PC-3 (cell line): ENCODE results near the gene SLAMF6. TPM values are rescaled to one million over a fixed set of nuclear protein-coding genes. Genes with fewer than 3 reads are reported as not detected.

ENCODE experiments used
- ATAC-seq: fragments of 200-7000 bp; cut with Tn5 transposase; 2 replicates; pipeline ENCODE4 v1.9.1; 2020; ENCODE audit warnings: mild to moderate bottlenecking, moderate library complexity
- BruUV-seq: library from RNA; stranded (reverse); fragments of 400-500 nt; replicated peaks from 2 replicates; lab custom pipeline; 2021; lab: Mats Ljungman, UMichigan
- CTCF ChIA-PET: fragments of 300-600 bp; sonication (Branson Sonifier 250); formaldehyde crosslinking; loops from one replicate; lab custom pipeline; 2022; ENCODE audit warnings: antibody characterized with exemption; lab: Charles Lee
- POLR2A ChIA-PET: fragments of 300-600 bp; sonication (Branson Sonifier 250); formaldehyde crosslinking; loops from one replicate; lab custom pipeline; 2022; ENCODE audit warnings: antibody characterized with exemption; ENCODE audit not compliant: unreplicated experiment; lab: Charles Lee
- DNase-seq: peaks from one replicate; pipeline ENCODE4 v3.0.0-alpha.2; 2015
- H2AFZ ChIP-seq: fragments of 300-600 bp; sonication (generic); 2 replicates; pipeline ENCODE4 v1.6.0; 2016; ENCODE audit warnings: antibody characterized with exemption, low read length
- H3F3A ChIP-seq: fragments of 300-600 bp; sonication (generic); one replicate; pipeline ENCODE4 v1.6.0; 2017; ENCODE audit warnings: antibody characterized with exemption, low read length, control low read depth, mild to moderate bottlenecking; ENCODE audit not compliant: unreplicated experiment
- H3K27ac ChIP-seq: fragments of 300-600 bp; sonication (generic); 2 replicates; pipeline ENCODE4 v1.5.1; 2016; ENCODE audit warnings: mild to moderate bottlenecking, low read length
- H3K27me3 ChIP-seq: fragments of 300-600 bp; sonication (generic); 2 replicates; pipeline ENCODE4 v1.6.1; 2016; ENCODE audit warnings: low read length, mixed read lengths
- H3K36me3 ChIP-seq: fragments of 300-600 bp; sonication (generic); 2 replicates; pipeline ENCODE4 v1.6.1; 2016; ENCODE audit warnings: low read depth, mixed run types, low read length, mixed read lengths
- H3K4me1 ChIP-seq: fragments of 300-600 bp; sonication (generic); 2 replicates; pipeline ENCODE4 v1.5.1; 2016; ENCODE audit warnings: low read length; ENCODE audit not compliant: insufficient read depth
- H3K4me2 ChIP-seq: fragments of 300-600 bp; sonication (generic); 2 replicates; pipeline ENCODE4 v1.6.0; 2016; ENCODE audit warnings: low read length
- H3K4me3 ChIP-seq: fragments of 300-600 bp; sonication (generic); 2 replicates; pipeline ENCODE4 v1.5.1; 2016; ENCODE audit warnings: mild to moderate bottlenecking, low read length, mixed read lengths
- H3K79me2 ChIP-seq: fragments of 300-600 bp; sonication (generic); 2 replicates; pipeline ENCODE4 v1.6.1; 2017; ENCODE audit warnings: low read length, mixed read lengths
- H3K9ac ChIP-seq: fragments of 300-600 bp; sonication (generic); 2 replicates; pipeline ENCODE4 v1.6.0; 2016; ENCODE audit warnings: mild to moderate bottlenecking, low read length
- H3K9me2 ChIP-seq: fragments of 300-600 bp; sonication (generic); replicated peaks from 2 replicates; pipeline ENCODE4 v1.6.1; 2016; ENCODE audit warnings: mixed run types, low read length, mixed read lengths
- H3K9me3 ChIP-seq: fragments of 300-600 bp; sonication (generic); 2 replicates; pipeline ENCODE4 v1.6.1; 2016; ENCODE audit warnings: low read length, mixed read lengths
- H4K20me1 ChIP-seq: fragments of 300-600 bp; sonication (generic); 2 replicates; pipeline ENCODE4 v1.6.1; 2016; ENCODE audit warnings: low read length, mixed read lengths
- EZH2 ChIP-seq: fragments of 300-600 bp; sonication (generic); IDR thresholded peaks from one replicate; pipeline ENCODE4 v1.6.1; 2017; ENCODE audit warnings: antibody characterized with exemption, mild to moderate bottlenecking, low read length; ENCODE audit not compliant: unreplicated experiment
- EZH2phosphoT487 ChIP-seq: fragments of 300-600 bp; sonication (generic); IDR thresholded peaks from 2 replicates; pipeline ENCODE4 v1.6.1; 2018; ENCODE audit warnings: mild to moderate bottlenecking, antibody characterized with exemption, low read length, borderline replicate concordance
- intact Hi-C: fragments of 100-400 bp; cut with micrococcal nuclease; formaldehyde crosslinking; loops from 2 replicates; pipeline ENCODE4 v1.9.0; 2023
- total RNA-seq: library from RNA; depleted of rRNA; stranded (reverse); fragments of >200 nt; gene quantifications from 2 replicates; pipeline ENCODE4 v1.2.3, GENCODE V29; 2014
- TF ChIP-seq, protein P1 (sequence below): fragments of 300-600 bp; sonication (generic); conservative IDR thresholded peaks from 2 replicates; pipeline ENCODE4 v1.5.1; 2017; ENCODE audit warnings: antibody characterized with exemption, low read depth, mild to moderate bottlenecking, low read length

Gene SLAMF6
- total RNA-seq, 1 experiment from 2014 or later, result not detected

DNA sequence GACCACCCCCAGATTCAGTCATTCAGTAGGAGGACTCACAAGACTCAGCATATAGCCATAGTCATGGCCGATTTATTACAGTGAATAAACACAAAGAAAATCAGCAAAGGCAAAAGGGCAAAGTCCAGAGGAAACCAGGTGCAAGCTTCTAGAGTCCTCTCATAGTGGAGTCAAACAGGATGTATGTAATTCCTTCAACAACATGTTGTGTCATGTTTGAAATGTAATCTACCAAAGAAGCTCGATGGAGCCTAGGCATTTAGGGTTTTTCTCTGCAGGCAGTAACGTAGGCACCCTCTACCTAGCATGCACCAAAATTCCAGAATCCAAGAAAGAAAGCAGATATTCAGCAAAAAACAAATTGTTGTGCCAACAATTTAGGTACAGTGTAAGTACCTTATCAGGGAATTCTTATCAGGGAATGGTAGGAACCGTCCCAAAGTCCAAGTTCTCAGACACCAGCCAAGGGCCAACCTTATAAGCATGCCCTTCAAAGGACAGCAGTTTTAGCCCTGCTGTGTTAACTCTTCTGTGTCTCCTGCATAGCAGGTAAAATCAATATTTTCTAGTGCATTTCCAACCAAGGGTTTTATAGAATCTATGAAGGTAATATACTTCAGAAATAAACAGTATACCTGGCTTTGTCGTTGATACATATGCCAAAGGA lies 16.1 kb upstream of the SLAMF6 start:
- Histone ChIP-seq H3K4me2 (no peak overlapping the region), H3K9me3 (peaks cover 7% of the 10 kb centered on the region; the same call in 1 of the 2 replicates), H3K9ac (no peak overlapping the region), H4K20me1 (no peaks in the 10 kb centered on the region), H3K9me2 (no peaks in the 10 kb centered on the region), H3K36me3 (no peaks in the 10 kb centered on the region), H3K4me3 (no peak overlapping the region), H3K27ac (no peak overlapping the region), H3K4me1 (no peaks in the 10 kb centered on the region), H3F3A (no peaks in the 10 kb centered on the region), H3K27me3 (peaks cover 40% of the 10 kb centered on the region), H3K79me2 (no peaks in the 10 kb centered on the region), H2AFZ (no peak overlapping the region)
- POLR2A ChIA-PET, result no interaction called here
- DNase-seq (no peak), ATAC-seq (no peak)
- intact Hi-C loops, result no loop called here
- CTCF ChIA-PET, result no interaction called here
- TF ChIP-seq EZH2phosphoT487, result no peak
- TF ChIP-seq EZH2, result no peak
- TF ChIP-seq, protein P1, sequence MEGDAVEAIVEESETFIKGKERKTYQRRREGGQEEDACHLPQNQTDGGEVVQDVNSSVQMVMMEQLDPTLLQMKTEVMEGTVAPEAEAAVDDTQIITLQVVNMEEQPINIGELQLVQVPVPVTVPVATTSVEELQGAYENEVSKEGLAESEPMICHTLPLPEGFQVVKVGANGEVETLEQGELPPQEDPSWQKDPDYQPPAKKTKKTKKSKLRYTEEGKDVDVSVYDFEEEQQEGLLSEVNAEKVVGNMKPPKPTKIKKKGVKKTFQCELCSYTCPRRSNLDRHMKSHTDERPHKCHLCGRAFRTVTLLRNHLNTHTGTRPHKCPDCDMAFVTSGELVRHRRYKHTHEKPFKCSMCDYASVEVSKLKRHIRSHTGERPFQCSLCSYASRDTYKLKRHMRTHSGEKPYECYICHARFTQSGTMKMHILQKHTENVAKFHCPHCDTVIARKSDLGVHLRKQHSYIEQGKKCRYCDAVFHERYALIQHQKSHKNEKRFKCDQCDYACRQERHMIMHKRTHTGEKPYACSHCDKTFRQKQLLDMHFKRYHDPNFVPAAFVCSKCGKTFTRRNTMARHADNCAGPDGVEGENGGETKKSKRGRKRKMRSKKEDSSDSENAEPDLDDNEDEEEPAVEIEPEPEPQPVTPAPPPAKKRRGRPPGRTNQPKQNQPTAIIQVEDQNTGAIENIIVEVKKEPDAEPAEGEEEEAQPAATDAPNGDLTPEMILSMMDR, result no peak
- no TSS peak for BruUV-seq

DNA sequence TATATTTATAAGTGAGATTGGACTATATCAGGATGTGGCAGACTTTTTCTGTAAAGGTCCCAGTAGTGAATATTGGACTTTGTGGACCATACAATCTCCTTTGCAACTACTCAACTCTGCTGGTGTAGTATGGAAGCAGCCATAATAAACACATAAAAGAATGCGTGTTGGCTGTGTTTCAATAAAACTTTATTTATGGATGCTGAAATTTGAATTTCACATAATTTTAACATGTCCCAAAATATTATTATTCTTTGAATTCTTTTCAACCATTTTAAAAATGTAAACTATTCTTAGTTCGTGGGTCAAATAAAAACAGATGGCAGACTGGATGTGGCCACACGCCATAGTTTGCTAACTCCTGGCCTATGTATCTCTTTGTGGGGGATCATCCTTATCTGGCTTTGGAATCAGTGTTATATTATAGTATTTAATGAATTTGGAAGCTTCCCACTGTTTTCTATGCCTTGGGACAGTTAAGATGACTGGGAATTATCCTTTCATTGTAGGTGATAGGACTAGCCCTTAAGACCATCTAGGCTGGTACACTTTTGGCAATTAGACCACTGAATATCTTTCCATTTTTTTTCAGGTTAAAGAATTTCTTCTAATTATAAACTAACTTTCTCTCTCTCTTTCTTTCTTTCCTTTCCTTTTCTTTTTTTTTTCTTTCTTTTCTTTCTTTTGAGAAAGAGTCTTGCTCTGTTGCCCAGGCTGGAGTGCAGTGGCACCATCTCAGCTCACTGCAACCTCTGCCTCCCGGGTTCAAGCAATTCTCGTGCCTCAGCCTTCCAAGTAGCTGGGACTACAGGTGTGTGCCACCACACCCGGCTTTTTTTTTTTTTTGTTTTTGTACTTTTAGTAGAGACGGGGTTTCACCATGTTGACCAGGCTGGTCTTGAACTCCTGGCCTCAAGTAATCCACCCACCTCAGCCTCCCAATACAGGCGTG lies 14.9 kb upstream of the SLAMF6 start:
- no TSS peak for BruUV-seq
- Histone ChIP-seq H3K4me3 (no peak overlapping the region), H3K9me2 (no peaks in the 10 kb centered on the region), H3F3A (no peaks in the 10 kb centered on the region), H3K4me2 (no peak overlapping the region), H3K27ac (no peak overlapping the region), H3K9ac (no peak overlapping the region), H4K20me1 (no peaks in the 10 kb centered on the region), H3K79me2 (no peaks in the 10 kb centered on the region), H3K9me3 (peaks cover 13% of the 10 kb centered on the region), H3K36me3 (no peaks in the 10 kb centered on the region), H3K4me1 (no peaks in the 10 kb centered on the region), H2AFZ (no peak overlapping the region), H3K27me3 (peaks cover 40% of the 10 kb centered on the region)
- CTCF ChIA-PET, result no interaction called here
- TF ChIP-seq EZH2phosphoT487, result no peak
- TF ChIP-seq, protein P1, result no peak
- no peak for TF ChIP-seq EZH2
- intact Hi-C loops, result no loop called here
- DNase-seq (no peak), ATAC-seq (no peak)
- POLR2A ChIA-PET, result no interaction called here
